Nephron (organoid): Measurements from ENCODE around the gene DIS3L2.
"Not testable (repeated sequence)": the region's sequence is repeated elsewhere in the genome, so short reads cannot be mapped to it uniquely, and the experiment has no call there.

Experiments
- H3K27ac Mint-ChIP-seq, 3 experiments: 2 replicates each; pipeline ENCODE4 v1.8.0; 2020; ENCODE audit warnings: mixed read lengths in 3 of 3, mild to moderate bottlenecking in 2 of 3, moderate library complexity in 1 of 3
- H3K27me3 Mint-ChIP-seq: 2 replicates; pipeline ENCODE4 v1.8.0; 2021; ENCODE audit warnings: low read depth, mild to moderate bottlenecking, moderate library complexity, mixed read lengths
- H3K36me3 Mint-ChIP-seq: 2 replicates; pipeline ENCODE4 v1.8.0; 2020; ENCODE audit warnings: low read depth, mixed read lengths
- H3K4me1 Mint-ChIP-seq: 2 replicates; pipeline ENCODE4 v1.8.0; 2020; ENCODE audit warnings: mixed read lengths
- H3K4me3 Mint-ChIP-seq, 3 experiments: 2 replicates each; pipeline ENCODE4 v1.8.0; 2020; ENCODE audit warnings: mild to moderate bottlenecking in 3 of 3, mixed read lengths in 3 of 3, moderate library complexity in 2 of 3
- H3K9me3 Mint-ChIP-seq: 2 replicates; pipeline ENCODE4 v1.8.0; 2020; ENCODE audit warnings: mixed read lengths
- TF ChIP-seq, protein P1 (sequence below), 3 experiments: fragments of 200-600 bp; sonication (generic); IDR thresholded peaks; one replicate each; pipeline ENCODE4 v1.5.0; 2021; ENCODE audit warnings: antibody characterized with exemption in 3 of 3; ENCODE audit not compliant: unreplicated experiment in 3 of 3

The DIS3L2 gene

DNA sequence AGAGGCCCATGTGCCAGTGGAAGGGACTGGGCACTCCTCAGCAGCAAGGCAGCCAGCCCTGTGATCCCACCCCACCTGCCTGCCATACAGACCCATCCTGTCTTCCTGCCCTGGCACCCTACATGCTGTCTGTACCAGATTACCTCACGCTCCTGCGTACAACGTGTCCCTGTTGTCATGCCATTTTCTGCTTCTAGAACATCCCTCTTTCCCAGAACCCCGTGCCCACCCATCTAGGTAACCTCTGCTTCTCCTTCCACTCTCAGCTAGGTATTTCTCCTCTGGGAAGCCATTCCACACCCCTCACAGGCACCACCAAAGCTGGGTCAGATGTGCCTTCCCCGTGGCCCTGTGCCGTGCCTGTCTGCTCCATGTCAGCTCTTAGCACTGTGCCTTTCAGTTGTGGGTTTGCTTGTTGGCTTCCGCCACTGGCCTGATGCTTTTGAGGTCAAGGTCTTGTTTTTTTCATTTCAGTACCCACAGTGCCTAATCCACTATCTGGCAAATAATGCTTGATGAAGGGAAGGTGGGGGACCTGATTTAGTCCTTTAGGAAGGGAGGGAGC, 345.3 kb downstream of the DIS3L2 start:
- no peaks in the 10 kb centered on the region for H3K4me1 Mint-ChIP-seq
- H3K4me3 Mint-ChIP-seq: no peak overlapping the region

DNA sequence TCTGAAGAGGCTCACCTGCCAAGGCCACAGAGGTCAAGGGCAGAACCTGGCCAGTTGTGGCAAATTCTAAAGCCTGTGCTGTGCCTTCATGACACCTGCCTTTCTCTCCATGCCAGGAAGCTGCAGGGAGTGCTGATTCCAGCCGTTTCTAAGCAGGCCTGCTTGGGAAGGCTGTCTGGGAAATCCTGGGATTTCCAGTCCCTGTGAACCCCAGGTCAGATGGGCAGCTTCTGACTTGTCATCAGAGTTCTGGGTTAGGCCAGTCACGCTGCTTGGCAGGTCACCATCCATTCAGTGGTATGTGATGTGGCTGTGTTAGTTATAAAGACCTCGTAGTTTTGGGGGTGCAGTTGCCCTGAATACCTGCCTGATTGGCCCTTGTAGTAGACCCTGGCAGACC, 346.3 kb downstream of the DIS3L2 start:
- H3K27ac Mint-ChIP-seq: no peak overlapping the region
- TF ChIP-seq, protein P1, sequence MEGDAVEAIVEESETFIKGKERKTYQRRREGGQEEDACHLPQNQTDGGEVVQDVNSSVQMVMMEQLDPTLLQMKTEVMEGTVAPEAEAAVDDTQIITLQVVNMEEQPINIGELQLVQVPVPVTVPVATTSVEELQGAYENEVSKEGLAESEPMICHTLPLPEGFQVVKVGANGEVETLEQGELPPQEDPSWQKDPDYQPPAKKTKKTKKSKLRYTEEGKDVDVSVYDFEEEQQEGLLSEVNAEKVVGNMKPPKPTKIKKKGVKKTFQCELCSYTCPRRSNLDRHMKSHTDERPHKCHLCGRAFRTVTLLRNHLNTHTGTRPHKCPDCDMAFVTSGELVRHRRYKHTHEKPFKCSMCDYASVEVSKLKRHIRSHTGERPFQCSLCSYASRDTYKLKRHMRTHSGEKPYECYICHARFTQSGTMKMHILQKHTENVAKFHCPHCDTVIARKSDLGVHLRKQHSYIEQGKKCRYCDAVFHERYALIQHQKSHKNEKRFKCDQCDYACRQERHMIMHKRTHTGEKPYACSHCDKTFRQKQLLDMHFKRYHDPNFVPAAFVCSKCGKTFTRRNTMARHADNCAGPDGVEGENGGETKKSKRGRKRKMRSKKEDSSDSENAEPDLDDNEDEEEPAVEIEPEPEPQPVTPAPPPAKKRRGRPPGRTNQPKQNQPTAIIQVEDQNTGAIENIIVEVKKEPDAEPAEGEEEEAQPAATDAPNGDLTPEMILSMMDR (IDR thresholded peaks at IDR 0.05; ENCODE audit: unreplicated experiment in 3 of 3): no peak
- no peak overlapping the region for H3K4me3 Mint-ChIP-seq
- H3K36me3 Mint-ChIP-seq: peaks cover 44% of the 10 kb centered on the region
- no peaks in the 10 kb centered on the region for H3K4me1 Mint-ChIP-seq
- peaks cover 17% of the 10 kb centered on the region for H3K9me3 Mint-ChIP-seq
- H3K27me3 Mint-ChIP-seq: no peaks in the 10 kb centered on the region

More for the DNA sequence above, 345.3 kb downstream of the DIS3L2 start:
- Mint-ChIP-seq H3K27ac (no peak overlapping the region), H3K9me3 (peaks cover 9% of the 10 kb centered on the region), H3K27me3 (no peaks in the 10 kb centered on the region), H3K36me3 (peaks cover 34% of the 10 kb centered on the region)
- TF ChIP-seq, protein P1 (IDR thresholded peaks at IDR 0.05; ENCODE audit: unreplicated experiment in 3 of 3): no peak

DNA sequence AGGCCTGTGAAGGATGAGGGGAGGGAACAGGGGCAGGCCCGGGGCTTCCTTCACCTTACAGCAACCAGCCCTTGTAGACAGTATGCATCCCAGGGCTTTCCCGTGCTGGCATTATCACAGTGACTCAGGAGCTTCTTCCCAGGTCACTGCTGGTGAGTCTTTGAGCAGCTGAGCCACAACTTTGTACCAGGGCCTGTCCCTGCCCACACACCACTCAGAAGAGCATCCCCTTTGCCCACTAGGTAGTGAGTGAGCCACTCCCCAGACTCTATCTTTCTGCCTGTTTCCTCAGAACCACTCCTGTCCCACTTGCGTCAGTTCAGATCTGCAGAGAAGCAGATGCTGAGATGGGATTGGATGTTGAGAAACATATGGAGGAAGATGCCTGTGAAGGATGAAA, 347.5 kb downstream of the DIS3L2 start:
- peaks cover 45% of the 10 kb centered on the region for H3K36me3 Mint-ChIP-seq
- no peak overlapping the region for H3K4me3 Mint-ChIP-seq
- TF ChIP-seq, protein P1 (IDR thresholded peaks at IDR 0.05; ENCODE audit: unreplicated experiment in 3 of 3): no peak
- H3K27me3 Mint-ChIP-seq: no peaks in the 10 kb centered on the region
- H3K27ac Mint-ChIP-seq: no peak overlapping the region
- peaks cover 22% of the 10 kb centered on the region for H3K9me3 Mint-ChIP-seq
- H3K4me1 Mint-ChIP-seq: no peaks in the 10 kb centered on the region

DNA sequence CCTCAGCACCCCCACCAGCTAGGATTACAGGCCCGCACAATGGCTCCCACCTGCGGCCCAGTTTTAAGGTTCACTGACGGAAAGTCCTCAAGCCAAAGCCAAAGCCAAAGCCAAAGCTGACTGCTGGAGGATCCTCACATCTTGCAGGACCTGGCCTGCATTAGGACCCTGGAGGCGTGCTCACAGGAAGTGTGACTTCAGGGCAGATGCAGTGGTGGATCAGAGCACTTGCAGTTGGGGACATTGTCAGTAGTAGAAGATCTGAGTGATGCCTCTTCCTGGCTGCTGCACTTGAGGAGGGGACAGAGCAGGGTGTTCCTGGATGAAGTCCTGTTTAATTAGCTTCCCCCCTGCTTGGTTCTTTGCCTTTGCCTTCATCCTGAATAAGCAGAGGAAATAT, 348.1 kb downstream of the DIS3L2 start:
- Mint-ChIP-seq H3K9me3 (peaks cover 23% of the 10 kb centered on the region), H3K36me3 (peaks cover 42% of the 10 kb centered on the region), H3K27me3 (no peaks in the 10 kb centered on the region), H3K4me3 (no peak overlapping the region), H3K27ac (no peak overlapping the region), H3K4me1 (no peaks in the 10 kb centered on the region)
- TF ChIP-seq, protein P1 (IDR thresholded peaks at IDR 0.05; ENCODE audit: unreplicated experiment in 3 of 3): no peak

DNA sequence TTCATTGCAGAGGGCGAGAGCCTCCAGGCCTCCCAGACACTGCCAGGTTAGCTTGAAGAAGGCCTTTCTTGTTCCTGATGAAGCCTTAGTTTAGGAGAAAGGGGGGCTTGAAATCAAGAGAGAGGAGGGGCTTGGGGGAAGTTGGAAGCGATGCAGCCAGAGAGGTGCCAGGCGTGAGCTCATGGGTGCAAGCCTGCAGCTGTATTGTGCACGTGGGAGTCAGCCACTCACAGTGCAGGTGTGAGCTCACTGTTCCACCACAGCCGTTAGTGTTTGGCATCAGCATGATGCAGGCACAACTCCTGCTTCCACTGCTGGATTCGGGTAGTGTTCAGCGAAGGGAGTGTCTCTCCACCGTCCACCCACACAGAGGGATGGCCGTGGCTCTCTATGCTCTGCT, 348.6 kb downstream of the DIS3L2 start:
- H3K27ac Mint-ChIP-seq: no peak overlapping the region
- peaks cover 24% of the 10 kb centered on the region for H3K9me3 Mint-ChIP-seq
- TF ChIP-seq, protein P1 (IDR thresholded peaks at IDR 0.05; ENCODE audit: unreplicated experiment in 3 of 3): no peak
- no peaks in the 10 kb centered on the region for H3K27me3 Mint-ChIP-seq
- H3K36me3 Mint-ChIP-seq: peaks cover 42% of the 10 kb centered on the region
- H3K4me1 Mint-ChIP-seq: no peaks in the 10 kb centered on the region
- H3K4me3 Mint-ChIP-seq: no peak overlapping the region

DNA sequence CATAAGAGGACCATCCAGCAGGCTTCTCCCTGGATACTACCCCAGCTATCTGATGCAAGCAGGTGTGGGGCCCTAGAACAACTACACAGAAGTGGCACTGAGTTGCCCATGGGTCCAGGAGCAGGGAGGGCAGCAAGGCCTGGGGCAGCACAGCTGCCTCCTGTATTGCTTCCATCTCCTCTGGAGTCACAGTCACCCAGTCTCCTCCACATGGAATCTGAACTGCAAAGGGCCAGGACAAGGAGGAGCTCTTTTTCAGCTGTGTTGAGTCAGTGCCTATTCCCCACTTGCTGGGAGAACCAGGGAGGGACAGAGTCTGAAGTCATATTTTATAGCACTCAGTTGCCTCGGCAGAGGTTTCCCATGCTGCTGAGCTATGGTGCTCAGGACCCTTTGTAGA, 349.2 kb downstream of the DIS3L2 start:
- Mint-ChIP-seq H3K9me3 (peaks cover 24% of the 10 kb centered on the region), H3K27me3 (no peaks in the 10 kb centered on the region), H3K27ac (no peak overlapping the region), H3K36me3 (peaks cover 38% of the 10 kb centered on the region), H3K4me3 (no peak overlapping the region), H3K4me1 (peaks cover 5% of the 10 kb centered on the region)
- TF ChIP-seq, protein P1 (IDR thresholded peaks at IDR 0.05; ENCODE audit: unreplicated experiment in 3 of 3): no peak

DNA sequence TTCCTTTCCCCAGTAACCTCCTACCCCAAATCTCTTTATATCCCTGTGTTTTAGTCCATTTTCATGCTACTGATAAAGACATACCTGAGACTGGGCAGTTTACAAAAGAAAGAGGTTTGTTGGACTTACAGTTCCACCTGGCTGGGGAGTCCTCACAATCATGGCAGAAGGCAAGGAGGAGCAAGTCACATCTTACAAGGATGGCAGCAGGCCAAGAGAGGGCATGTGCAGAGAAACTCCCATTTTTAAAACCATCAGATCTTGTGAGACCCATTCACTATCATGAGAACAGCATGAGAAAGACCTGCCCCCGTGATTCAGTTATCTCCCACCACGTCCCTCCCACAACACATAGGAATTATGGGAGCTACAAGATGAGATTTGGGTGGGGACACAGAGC, 352.1 kb downstream of the DIS3L2 start:
- not testable (repeated sequence) for H3K27ac Mint-ChIP-seq, H3K4me3 Mint-ChIP-seq, H3K27me3 Mint-ChIP-seq
- Mint-ChIP-seq H3K36me3 (peaks cover 33% of the 10 kb centered on the region), H3K9me3 (peaks cover 24% of the 10 kb centered on the region), H3K4me1 (peaks cover 18% of the 10 kb centered on the region)
